ENCODE measurements around the gene TBC1D14. TPM values are rescaled to one million over a fixed set of nuclear protein-coding genes. Genes with fewer than 3 reads are reported as not detected.
A peak's percentile ranks its signal among the peaks of the same experiment; 100 is the strongest.

Gene TBC1D14
- total RNA-seq, 2 experiments from 2014 or later, result 38.4 to 44.1 TPM

DNA sequence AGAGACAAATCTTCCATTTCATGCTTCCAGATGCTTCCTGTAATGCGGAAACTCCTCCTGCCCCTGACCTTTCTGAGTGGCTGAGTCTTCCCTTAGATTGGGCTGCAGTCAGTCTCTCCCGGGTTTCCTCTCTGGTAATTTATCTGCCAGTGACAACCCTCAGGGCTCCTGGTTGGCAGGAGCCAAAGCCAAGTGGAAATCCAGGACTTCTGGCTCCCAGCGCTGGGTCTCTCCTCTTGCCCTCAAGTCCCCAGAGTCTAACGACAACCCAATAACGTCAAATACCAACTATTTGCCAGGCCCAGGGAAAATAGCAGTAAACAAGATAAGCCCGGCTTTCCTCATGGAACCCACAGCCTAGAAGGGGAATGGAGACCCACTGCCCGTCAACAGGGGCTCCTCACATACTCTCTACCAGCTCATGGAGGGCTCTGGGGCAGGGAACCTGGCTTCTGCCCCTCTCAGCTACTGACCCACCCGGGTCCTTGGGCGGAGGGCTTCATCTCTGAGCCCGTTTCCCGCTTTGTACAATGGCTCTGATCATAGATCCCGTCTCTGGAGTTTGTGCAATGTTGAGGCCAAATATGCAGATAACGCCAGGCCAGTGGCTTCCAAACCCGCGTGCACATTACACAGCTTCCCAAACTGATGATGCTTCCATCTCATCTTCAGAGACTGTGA, 1.1 kb upstream of the TBC1D14 start:
- Histone ChIP-seq H3K9me3 (ENCODE audit: low read length) (no peaks in the 10 kb centered on the region), H3K4me1 (ENCODE audit: insufficient read depth, low read length, poor library complexity, severe bottlenecking) (peaks cover 39% of the 10 kb centered on the region), H3K4me2 (ENCODE audit: low read length) (peak overlapping the region; percentile 95), H3K27ac (ENCODE audit: low read depth, low read length, poor library complexity, severe bottlenecking) (peak overlapping the region; percentile 77), H4K20me1 (ENCODE audit: insufficient read depth, low read length) (no peaks in the 10 kb centered on the region), H3K4me3 (ENCODE audit: low read depth, low read length, poor library complexity, severe bottlenecking) (peak overlapping the region; percentile 73), H3K36me3 (ENCODE audit: insufficient read depth, low read length) (no peaks in the 10 kb centered on the region), H2AFZ (ENCODE audit: low read length) (peak overlapping the region; percentile 86; the same call in 1 of the 2 replicates), H3K79me2 (ENCODE audit: insufficient read depth, low read depth, low read length) (no peaks in the 10 kb centered on the region), H3K9me2 (ENCODE audit: insufficient read depth, low read length) (no peaks in the 10 kb centered on the region)
- no peak for DNase-seq (ENCODE audit: low spot score)
- intact Hi-C loops (cut with micrococcal nuclease; ENCODE audit: unreplicated experiment), result loop anchor here (1.0 to 5.0 kb wide), 4 partner anchors 64 to 160 kb away; partner anchors contain the start of gene GRPEL1
- ChIA-PET POLR2A (interaction anchor here (0.6 to 2.2 kb wide), 13 partner anchors 14 to 334 kb away, joined by 3 to 8 read pairs (median 4); partner anchors contain the start of genes GRPEL1 and MAN2B2), CTCF (ENCODE audit: unreplicated experiment) (interaction anchor here (0.6 to 1.5 kb wide), 4 partner anchors 9 to 162 kb away, joined by 3 to 5 read pairs (median 3); a partner anchor contains a TSS)
- TF ChIP-seq CTCF (conservative IDR thresholded peaks at IDR 0.05; ENCODE audit: low read length) (no peak), EZH2phosphoT487 (IDR thresholded peaks at IDR 0.05; ENCODE audit: borderline replicate concordance, low read depth, low read length) (no peak)
- no TSS peak for BruUV-seq (replicated peaks)

GRCh38 chr4:6909970-6910339, 329 bp downstream of the TBC1D14 start:
- POLR2A ChIA-PET, result interaction anchor here (0.7 to 2.2 kb wide), 8 partner anchors 32 to 231 kb away, joined by 3 to 8 read pairs (median 4); partner anchors contain the start of gene GRPEL1
- BruUV-seq (replicated peaks), result no TSS peak
- no peaks in the 10 kb centered on the region for H3K36me3 ChIP-seq (ENCODE audit: insufficient read depth, low read length)
- H3K79me2 ChIP-seq (ENCODE audit: insufficient read depth, low read depth, low read length), result no peaks in the 10 kb centered on the region
- no peaks in the 10 kb centered on the region for H4K20me1 ChIP-seq (ENCODE audit: insufficient read depth, low read length)
- intact Hi-C loops (cut with micrococcal nuclease; ENCODE audit: unreplicated experiment), result loop anchor here (1.0 to 5.0 kb wide), 4 partner anchors 62 to 158 kb away; partner anchors contain the start of gene GRPEL1
- peaks cover 39% of the 10 kb centered on the region for H3K4me1 ChIP-seq (ENCODE audit: insufficient read depth, low read length, poor library complexity, severe bottlenecking)
- DNase-seq (ENCODE audit: low spot score), result no peak
- no peaks in the 10 kb centered on the region for H3K9me3 ChIP-seq (ENCODE audit: low read length)
- peak overlapping the region; percentile 73 for H3K4me3 ChIP-seq (ENCODE audit: low read depth, low read length, poor library complexity, severe bottlenecking)
- TF ChIP-seq EZH2phosphoT487 (IDR thresholded peaks at IDR 0.05; ENCODE audit: borderline replicate concordance, low read depth, low read length) (no peak), CTCF (conservative IDR thresholded peaks at IDR 0.05; ENCODE audit: low read length) (no peak)
- H3K4me2 ChIP-seq (ENCODE audit: low read length), result peak overlapping the region; percentile 89
- H3K9me2 ChIP-seq (ENCODE audit: insufficient read depth, low read length), result no peaks in the 10 kb centered on the region
- CTCF ChIA-PET (ENCODE audit: unreplicated experiment), result interaction anchor here (1.2 kb wide), 1 partner anchor 11 kb away, joined by 3 read pairs; no protein-coding TSS in a partner anchor
- H2AFZ ChIP-seq (ENCODE audit: low read length), result no peak overlapping the region
- no peak overlapping the region for H3K27ac ChIP-seq (ENCODE audit: low read depth, low read length, poor library complexity, severe bottlenecking)
